Fibroblast of lung (primary cell): Measurements from ENCODE around the gene SYNPR. TPM values are rescaled to one million over a fixed set of nuclear protein-coding genes. Genes with fewer than 3 reads are reported as not detected.

Source experiments
- DNase-seq, 2 donors: peaks; one replicate each; pipeline versions ENCODE4 v3.0.0 to v3.0.0-alpha.2; 2010; ENCODE audit warnings: low read depth in 2 of 2
- H2AFZ ChIP-seq: 2 replicates; pipeline ENCODE4 v1.5.1; 2012; ENCODE audit warnings: low read length, control low read depth, inconsistent platforms
- H3K27ac ChIP-seq: 2 replicates; pipeline ENCODE4 v1.5.1; 2011; ENCODE audit warnings: low read length, control low read depth; ENCODE audit not compliant: insufficient read depth
- H3K27me3 ChIP-seq: 2 replicates; pipeline ENCODE4 v1.5.1; 2011; ENCODE audit warnings: mild to moderate bottlenecking, low read length; ENCODE audit not compliant: control insufficient read depth, insufficient read depth
- H3K36me3 ChIP-seq: 2 replicates; pipeline ENCODE4 v1.5.1; 2011; ENCODE audit warnings: low read length; ENCODE audit not compliant: control insufficient read depth, insufficient read depth
- H3K4me1 ChIP-seq: 2 replicates; pipeline ENCODE4 v1.5.1; 2011; ENCODE audit warnings: low read length; ENCODE audit not compliant: control insufficient read depth, insufficient read depth; ENCODE audit errors: extremely low read depth
- H3K4me2 ChIP-seq: 2 replicates; pipeline ENCODE4 v1.5.1; 2011; ENCODE audit warnings: low read length, control low read depth; ENCODE audit not compliant: insufficient read depth; ENCODE audit errors: extremely low read depth
- H3K4me3 ChIP-seq, 4 experiments: fragments of 200-600 bp in 1 of 4; sonication (generic) in 1 of 4; replicated peaks in 1 of 4; 2 replicates each; pipeline ENCODE4 v1.5.1; 2011 to 2016; ENCODE audit warnings: low read length in 4 of 4, low read depth in 3 of 4, mild to moderate bottlenecking in 3 of 4, control low read depth in 2 of 4, inconsistent platforms in 1 of 4, mixed read lengths in 1 of 4; ENCODE audit not compliant: insufficient read depth in 1 of 4; ENCODE audit errors: control extremely low read depth in 1 of 4
- H3K79me2 ChIP-seq: 2 replicates; pipeline ENCODE4 v1.5.1; 2012; ENCODE audit warnings: mild to moderate bottlenecking, low read length, inconsistent platforms; ENCODE audit not compliant: control insufficient read depth, insufficient read depth
- H3K9ac ChIP-seq: 2 replicates; pipeline ENCODE4 v1.5.1; 2011; ENCODE audit warnings: mild to moderate bottlenecking, low read length, control low read depth; ENCODE audit not compliant: insufficient read depth
- H3K9me3 ChIP-seq: 2 replicates; pipeline ENCODE4 v1.5.1; 2012; ENCODE audit warnings: low read depth, low read length; ENCODE audit not compliant: control insufficient read depth, insufficient read depth
- H4K20me1 ChIP-seq: 2 replicates; pipeline ENCODE4 v1.5.1; 2011; ENCODE audit warnings: low read length; ENCODE audit not compliant: control insufficient read depth, insufficient read depth; ENCODE audit errors: extremely low read depth
- CTCF ChIP-seq, 2 donors: IDR thresholded peaks in 1 of 2; conservative IDR thresholded peaks in 1 of 2; 1 replicate in 1 of 2; 2 replicates in 1 of 2; pipeline ENCODE4 v1.5.1; 2011 to 2012; ENCODE audit warnings: low read length in 2 of 2, control low read depth in 1 of 2, inconsistent platforms in 1 of 2, low read depth in 1 of 2, mild to moderate bottlenecking in 1 of 2
- EZH2 ChIP-seq: IDR thresholded peaks from 2 replicates; pipeline ENCODE4 v1.5.1; 2012; ENCODE audit warnings: low read length, control low read depth, mild to moderate bottlenecking; ENCODE audit errors: missing control alignments
- polyA plus RNA-seq, 2 donors: library from polyadenylated mRNA; depleted of rRNA in 1 of 2; stranded (reverse) in 1 of 2; unstranded in 1 of 2; fragments of >200 nt; gene quantifications; 2 replicates each; pipeline ENCODE4 v1.2.1, GENCODE V29; 2011 to 2012; ENCODE audit warnings: missing spikeins in 1 of 2
- total RNA-seq: library from RNA; depleted of rRNA; stranded (reverse); fragments of >200 nt; gene quantifications from 2 replicates; pipeline ENCODE4 v1.2.1, GENCODE V29; 2014

Gene SYNPR
- total and polyA plus RNA-seq, 2 donors (not counting 1 experiment from before 2014, with no cell fraction given): not detected

DNA sequence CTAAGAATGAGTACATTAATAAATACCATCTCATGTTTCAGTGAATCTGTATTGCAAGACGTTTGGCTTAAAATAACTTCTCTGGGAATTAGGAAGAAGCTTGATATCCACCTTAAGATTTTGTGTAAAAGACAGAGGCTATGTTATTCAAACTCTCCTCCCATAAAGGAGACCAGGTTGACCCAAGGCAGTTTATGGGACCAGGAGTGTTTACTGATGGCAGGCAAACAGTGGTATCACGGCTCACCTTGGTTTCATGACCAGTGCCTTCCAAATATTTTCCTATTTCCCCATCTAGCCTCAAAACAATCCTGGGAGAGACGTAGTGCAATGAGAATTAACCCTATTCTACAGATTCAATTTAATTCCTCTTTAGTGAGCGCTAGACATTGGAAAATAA lies 284.2 kb downstream of the SYNPR start:
- H2AFZ ChIP-seq: no peak overlapping the region
- no peaks in the 10 kb centered on the region for H3K9me3 ChIP-seq
- no peak for DNase-seq
- TF ChIP-seq EZH2 (no peak), CTCF (conservative IDR thresholded peaks at IDR 0.05 in 1 of 2, IDR thresholded peaks at IDR 0.05 in 1 of 2; ENCODE audit: low read depth in 1 of 2, low read length in 2 of 2) (no peak)
- H3K4me1 ChIP-seq: no peaks in the 10 kb centered on the region
- no peaks in the 10 kb centered on the region for H4K20me1 ChIP-seq
- H3K36me3 ChIP-seq: no peaks in the 10 kb centered on the region
- H3K27me3 ChIP-seq: no peaks in the 10 kb centered on the region
- H3K4me2 ChIP-seq: no peak overlapping the region
- H3K4me3 ChIP-seq: no peak overlapping the region
- no peaks in the 10 kb centered on the region for H3K79me2 ChIP-seq
- H3K9ac ChIP-seq: no peak overlapping the region
- H3K27ac ChIP-seq: no peak overlapping the region

- H3K4me1 ChIP-seq: no peaks in the 10 kb centered on the region
These were observed 285.5 kb downstream of the SYNPR start for GRCh38 chr3:63563572-63563971.

DNA sequence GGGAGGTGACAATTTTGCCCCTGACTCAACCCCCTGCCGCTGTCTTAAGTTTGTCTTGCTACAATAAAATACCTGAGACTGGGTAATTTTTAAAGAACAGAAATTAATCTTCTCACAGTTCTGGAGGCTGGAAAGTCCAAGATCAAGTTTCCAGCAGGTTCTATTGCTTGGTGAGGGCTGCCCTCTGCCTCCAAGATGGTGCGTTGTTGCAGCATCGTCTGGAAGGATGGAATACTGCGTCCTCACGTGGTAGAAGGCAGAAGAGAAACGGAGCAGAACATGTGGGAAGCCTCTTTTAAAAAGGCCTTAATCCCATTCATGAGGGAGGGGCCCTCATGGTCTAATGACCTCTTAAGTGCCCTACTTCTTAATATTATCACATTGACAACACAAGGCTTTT lies 287.1 kb downstream of the SYNPR start:
- Histone ChIP-seq H3K4me1 (no peaks in the 10 kb centered on the region), H3K79me2 (no peaks in the 10 kb centered on the region), H2AFZ (no peak overlapping the region), H3K4me2 (no peak overlapping the region), H3K27ac (no peak overlapping the region), H3K9ac (no peak overlapping the region), H4K20me1 (no peaks in the 10 kb centered on the region), H3K9me3 (no peaks in the 10 kb centered on the region), H3K27me3 (no peaks in the 10 kb centered on the region), H3K36me3 (no peaks in the 10 kb centered on the region), H3K4me3 (no peak overlapping the region)
- no peak for TF ChIP-seq EZH2
- no peak for TF ChIP-seq CTCF (conservative IDR thresholded peaks at IDR 0.05 in 1 of 2, IDR thresholded peaks at IDR 0.05 in 1 of 2; ENCODE audit: low read depth in 1 of 2, low read length in 2 of 2)
- no peak for DNase-seq

More at GRCh38 chr3:63563572-63563971, 285.5 kb downstream of the SYNPR start:
- no peak overlapping the region for H2AFZ ChIP-seq
- no peaks in the 10 kb centered on the region for H3K79me2 ChIP-seq
- H3K9me3 ChIP-seq: no peaks in the 10 kb centered on the region
- TF ChIP-seq EZH2 (no peak), CTCF (conservative IDR thresholded peaks at IDR 0.05 in 1 of 2, IDR thresholded peaks at IDR 0.05 in 1 of 2; ENCODE audit: low read depth in 1 of 2, low read length in 2 of 2) (no peak)
- no peaks in the 10 kb centered on the region for H3K36me3 ChIP-seq
- no peaks in the 10 kb centered on the region for H4K20me1 ChIP-seq
- H3K27ac ChIP-seq: no peak overlapping the region
- no peak overlapping the region for H3K4me2 ChIP-seq
- H3K4me3 ChIP-seq: no peak overlapping the region
- H3K27me3 ChIP-seq: no peaks in the 10 kb centered on the region
- DNase-seq: no peak
- H3K9ac ChIP-seq: no peak overlapping the region
